Tibial artery (tissue), 4 donors: ENCODE measurements around the gene ST3GAL5.

Experiments
- DNase-seq, 2 donors: peaks; one replicate each; pipeline ENCODE4 v3.0.0-alpha.2; 2019
- H3K27ac ChIP-seq, 2 donors: fragments of 200-600 bp; sonication (generic) in 1 of 2; 1 replicate in 1 of 2; 2 replicates in 1 of 2; pipeline ENCODE4 v1.5.1; 2018 to 2019; ENCODE audit warnings: mild to moderate bottlenecking in 1 of 2
- H3K27me3 ChIP-seq, 2 donors: fragments of 200-600 bp; sonication (generic) in 1 of 2; one replicate each; pipeline versions ENCODE4 v1.5.1 to v1.6.0; 2016 to 2019
- H3K36me3 ChIP-seq, 3 donors: fragments of 200-600 bp; sonication (generic) in 2 of 3; one replicate each; pipeline ENCODE4 v1.5.1; 2016 to 2019; ENCODE audit warnings: mild to moderate bottlenecking in 2 of 3
- H3K4me1 ChIP-seq, 4 donors: fragments of 200-600 bp; sonication (generic) in 2 of 4; 1 replicate in 3 of 4; 2 replicates in 1 of 4; pipeline ENCODE4 v1.5.1; 2016 to 2019
- H3K4me3 ChIP-seq, 2 donors: fragments of 200-600 bp; sonication (generic) in 1 of 2; 1 replicate in 1 of 2; 2 replicates in 1 of 2; pipeline ENCODE4 v1.5.1; 2018 to 2019; ENCODE audit warnings: mild to moderate bottlenecking in 2 of 2
- H3K9me3 ChIP-seq, 3 donors: fragments of 200-600 bp; sonication (generic) in 1 of 3; one replicate each; pipeline ENCODE4 v1.5.1; 2016 to 2019
- CTCF ChIP-seq, 2 experiments: fragments of 200-600 bp in 1 of 2; fragments of 450-650 bp in 1 of 2; IDR thresholded peaks; one replicate each; pipeline ENCODE4 v1.5.1; 2017 to 2019; ENCODE audit warnings: antibody characterized with exemption in 2 of 2, mild to moderate bottlenecking in 1 of 2, moderate library complexity in 1 of 2
- intact Hi-C: fragments of 100-400 bp; cut with DNase I; formaldehyde crosslinking; loops from one replicate; pipeline ENCODE4 v1.15.0; 2023; ENCODE audit warnings: low total_unique reads

The ST3GAL5 gene

GRCh38 chr2:85864654-85865053, 24.1 kb downstream of the ST3GAL5 start:
- Histone ChIP-seq H3K27me3 (no peaks in the 10 kb centered on the region), H3K36me3 (peaks cover 0 to 9% (median 0%) of the 10 kb centered on the region in 3 donors), H3K9me3 (no peaks in the 10 kb centered on the region), H3K4me3 (no peak overlapping the region), H3K27ac (no peak overlapping the region), H3K4me1 (no peaks in the 10 kb centered on the region)
- TF ChIP-seq CTCF (IDR thresholded peaks at IDR 0.05): no peak
- DNase-seq: no peak
- intact Hi-C loops: no loop called here

- Histone ChIP-seq H3K27me3 (no peaks in the 10 kb centered on the region), H3K4me3 (no peak overlapping the region), H3K9me3 (no peaks in the 10 kb centered on the region), H3K4me1 (no peaks in the 10 kb centered on the region), H3K27ac (no peak overlapping the region), H3K36me3 (peaks cover 0 to 15% (median 4%) of the 10 kb centered on the region in 3 donors)
- no peak for DNase-seq
- intact Hi-C loops: no loop called here
- TF ChIP-seq CTCF (IDR thresholded peaks at IDR 0.05): no peak
These were observed 26.4 kb downstream of the ST3GAL5 start for GRCh38 chr2:85862426-85862825.

GRCh38 chr2:85861650-85862049, 27.1 kb downstream of the ST3GAL5 start:
- intact Hi-C loops: no loop called here
- no peaks in the 10 kb centered on the region for H3K27me3 ChIP-seq
- H3K27ac ChIP-seq: no peak overlapping the region
- H3K4me1 ChIP-seq: no peaks in the 10 kb centered on the region
- no peak for TF ChIP-seq CTCF (IDR thresholded peaks at IDR 0.05)
- no peak for DNase-seq
- H3K36me3 ChIP-seq: peaks cover 0 to 15% (median 4%) of the 10 kb centered on the region in 3 donors
- no peak overlapping the region for H3K4me3 ChIP-seq
- H3K9me3 ChIP-seq: no peaks in the 10 kb centered on the region

GRCh38 chr2:85861180-85861579, 27.6 kb downstream of the ST3GAL5 start:
- peaks cover 0 to 15% (median 4%) of the 10 kb centered on the region in 3 donors for H3K36me3 ChIP-seq
- H3K9me3 ChIP-seq: no peaks in the 10 kb centered on the region
- intact Hi-C loops: no loop called here
- no peak for TF ChIP-seq CTCF (IDR thresholded peaks at IDR 0.05)
- H3K4me1 ChIP-seq: no peaks in the 10 kb centered on the region
- DNase-seq: no peak
- no peaks in the 10 kb centered on the region for H3K27me3 ChIP-seq
- H3K27ac ChIP-seq: no peak overlapping the region
- no peak overlapping the region for H3K4me3 ChIP-seq

GRCh38 chr2:85858841-85859240, 29.9 kb downstream of the ST3GAL5 start:
- DNase-seq: no peak
- no peak for TF ChIP-seq CTCF (IDR thresholded peaks at IDR 0.05)
- Histone ChIP-seq H3K4me1 (no peaks in the 10 kb centered on the region), H3K4me3 (no peak overlapping the region), H3K27me3 (no peaks in the 10 kb centered on the region), H3K36me3 (peaks cover 0 to 15% (median 4%) of the 10 kb centered on the region in 3 donors), H3K27ac (no peak overlapping the region), H3K9me3 (no peaks in the 10 kb centered on the region)
- intact Hi-C loops: no loop called here

GRCh38 chr2:85854897-85855296, 33.9 kb downstream of the ST3GAL5 start:
- Histone ChIP-seq H3K36me3 (peaks cover 0 to 23% (median 14%) of the 10 kb centered on the region in 3 donors), H3K9me3 (no peaks in the 10 kb centered on the region), H3K4me3 (no peak overlapping the region), H3K4me1 (no peaks in the 10 kb centered on the region), H3K27ac (no peak overlapping the region), H3K27me3 (no peaks in the 10 kb centered on the region)
- intact Hi-C loops: no loop called here
- TF ChIP-seq CTCF (IDR thresholded peaks at IDR 0.05): no peak
- no peak for DNase-seq
